22Rv1 (cell line): Measurements from ENCODE around the gene ERN1.

Experiments
- H3K27ac ChIP-seq: fragments of 450-650 bp; 2 replicates; pipeline ENCODE4 v1.5.1; 2017
- ZFX ChIP-seq: fragments of 450-650 bp; IDR thresholded peaks from 2 replicates; pipeline ENCODE4 v1.6.1; 2017; ENCODE audit warnings: antibody characterized with exemption, borderline replicate concordance
- TF ChIP-seq, protein P1 (sequence below): fragments of 450-650 bp; IDR thresholded peaks from 2 replicates; pipeline ENCODE4 v1.5.1; 2017; ENCODE audit warnings: mild to moderate bottlenecking

ERN1 gene

DNA sequence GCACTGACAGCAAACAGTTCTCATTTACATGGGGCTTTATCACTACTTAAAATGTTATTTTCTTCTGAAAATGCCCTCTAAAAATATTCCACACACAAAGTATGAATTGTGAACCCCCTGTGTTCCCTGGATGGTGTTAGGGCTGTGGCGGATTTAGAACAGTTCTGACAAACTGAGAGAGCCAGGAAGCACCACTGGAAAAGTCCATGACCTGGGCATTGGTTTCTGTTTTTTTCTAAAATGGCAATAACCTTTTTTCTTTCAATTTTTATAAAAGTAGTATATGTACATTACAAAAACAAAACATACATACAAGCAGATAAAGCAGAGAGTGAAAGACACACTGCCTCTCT is 21.0 kb upstream of the ERN1 start:
- peak overlapping the region; percentile 98 for H3K27ac ChIP-seq
- TF ChIP-seq ZFX = no peak
- TF ChIP-seq, protein P1, sequence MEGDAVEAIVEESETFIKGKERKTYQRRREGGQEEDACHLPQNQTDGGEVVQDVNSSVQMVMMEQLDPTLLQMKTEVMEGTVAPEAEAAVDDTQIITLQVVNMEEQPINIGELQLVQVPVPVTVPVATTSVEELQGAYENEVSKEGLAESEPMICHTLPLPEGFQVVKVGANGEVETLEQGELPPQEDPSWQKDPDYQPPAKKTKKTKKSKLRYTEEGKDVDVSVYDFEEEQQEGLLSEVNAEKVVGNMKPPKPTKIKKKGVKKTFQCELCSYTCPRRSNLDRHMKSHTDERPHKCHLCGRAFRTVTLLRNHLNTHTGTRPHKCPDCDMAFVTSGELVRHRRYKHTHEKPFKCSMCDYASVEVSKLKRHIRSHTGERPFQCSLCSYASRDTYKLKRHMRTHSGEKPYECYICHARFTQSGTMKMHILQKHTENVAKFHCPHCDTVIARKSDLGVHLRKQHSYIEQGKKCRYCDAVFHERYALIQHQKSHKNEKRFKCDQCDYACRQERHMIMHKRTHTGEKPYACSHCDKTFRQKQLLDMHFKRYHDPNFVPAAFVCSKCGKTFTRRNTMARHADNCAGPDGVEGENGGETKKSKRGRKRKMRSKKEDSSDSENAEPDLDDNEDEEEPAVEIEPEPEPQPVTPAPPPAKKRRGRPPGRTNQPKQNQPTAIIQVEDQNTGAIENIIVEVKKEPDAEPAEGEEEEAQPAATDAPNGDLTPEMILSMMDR = no peak

GRCh38 chr17:64150237-64151015 is 20.5 kb upstream of the ERN1 start:
- H3K27ac ChIP-seq = peak overlapping the region; percentile 98
- no peak for TF ChIP-seq ZFX
- TF ChIP-seq, protein P1 = no peak

- no peak for TF ChIP-seq ZFX
- peak overlapping the region; percentile 98 for H3K27ac ChIP-seq
These were observed 19.3 kb upstream of the ERN1 start for GRCh38 chr17:64149196-64149595.

DNA sequence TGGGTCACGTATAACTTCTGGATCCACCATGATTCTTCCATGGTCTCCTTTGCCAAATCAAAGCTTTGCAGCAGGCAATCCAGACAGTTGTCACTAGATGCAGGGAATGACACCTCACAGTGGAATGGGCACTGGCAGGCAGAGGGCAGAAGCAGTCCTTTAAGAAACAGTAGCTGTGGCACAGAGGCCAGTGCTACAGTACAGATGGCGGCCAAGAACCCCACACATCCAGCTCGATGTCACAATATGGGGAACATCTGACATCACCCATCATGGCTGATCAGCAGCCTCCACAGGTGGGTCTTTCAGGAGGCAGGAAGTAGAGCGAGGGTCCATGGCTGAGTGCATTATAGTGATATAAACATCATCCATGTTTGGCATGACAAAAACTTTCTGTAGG is 18.8 kb upstream of the ERN1 start:
- H3K27ac ChIP-seq = peak overlapping the region; percentile 98

DNA sequence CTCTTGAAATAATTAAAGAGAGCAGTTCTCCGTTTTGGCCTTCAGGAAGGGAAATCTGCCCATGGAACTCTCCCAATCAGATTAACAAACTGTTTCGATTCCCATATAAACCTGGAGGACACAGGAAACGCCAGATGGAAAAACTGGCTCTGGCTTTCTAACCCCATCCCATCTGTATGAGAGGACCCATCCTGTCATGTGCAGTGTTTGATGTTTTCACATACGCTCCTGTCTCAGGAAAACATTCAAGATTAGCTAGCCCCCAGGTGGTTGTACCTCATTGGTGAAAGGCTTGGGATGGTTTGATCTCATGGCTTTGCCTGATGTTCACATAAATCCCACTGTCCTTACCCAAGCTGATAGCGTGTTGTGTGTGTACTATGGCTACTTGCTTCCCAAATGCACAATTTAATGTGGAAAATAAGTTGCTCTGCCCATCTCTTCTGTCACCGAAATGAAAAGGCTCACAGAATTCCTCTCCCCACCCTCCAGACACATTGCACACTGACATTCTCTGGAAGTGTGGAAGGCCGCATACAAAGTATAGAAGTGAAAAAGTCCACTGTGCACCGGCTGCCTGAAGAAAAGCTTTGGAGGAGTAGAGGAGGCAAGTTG is 18.2 kb upstream of the ERN1 start:
- TF ChIP-seq, protein P1 = no peak
- TF ChIP-seq ZFX = no peak

More for the DNA sequence above, 18.8 kb upstream of the ERN1 start:
- TF ChIP-seq ZFX = no peak
- TF ChIP-seq, protein P1 = no peak

DNA sequence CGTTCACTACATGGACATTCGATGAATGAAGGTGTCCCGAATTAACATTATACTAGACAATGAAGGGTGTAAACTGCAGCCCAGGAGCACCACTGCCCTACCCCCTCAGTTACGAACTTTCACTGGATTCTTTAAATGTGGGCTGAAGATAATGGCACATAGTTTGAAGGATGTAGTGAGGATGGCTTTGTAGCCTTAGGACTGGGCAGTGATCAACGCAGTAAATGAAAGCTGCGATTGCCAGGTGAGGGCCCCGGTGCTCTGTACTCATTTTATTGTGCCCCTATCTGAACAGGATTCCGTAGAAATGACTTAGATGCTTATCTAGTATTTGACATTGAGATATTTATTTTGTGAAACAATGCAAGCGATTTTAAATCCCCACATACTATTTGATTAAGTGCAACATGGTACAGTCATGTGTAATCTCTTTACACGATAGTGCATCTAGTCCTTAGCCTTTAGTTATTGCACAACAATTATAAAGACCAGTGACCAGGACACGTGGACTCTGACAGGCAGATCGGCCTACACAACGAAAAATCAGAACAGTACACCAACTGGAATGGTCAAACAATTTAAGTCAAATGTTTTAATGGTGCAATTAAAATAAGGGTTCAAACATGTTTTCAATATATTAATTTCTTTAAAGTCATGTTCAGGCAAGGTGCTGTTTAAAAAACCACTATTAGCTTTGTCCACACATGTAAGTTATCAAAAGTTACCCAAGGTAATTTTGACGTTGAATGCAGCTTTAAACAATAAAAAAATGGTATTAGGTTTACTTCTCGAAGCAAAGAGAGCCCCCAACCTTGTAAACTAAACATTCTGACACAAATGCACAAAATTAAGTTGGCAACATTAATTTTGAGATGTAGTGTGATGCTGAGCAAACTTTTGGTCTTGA is 17.4 kb upstream of the ERN1 start:
- peak overlapping the region; percentile 98 for H3K27ac ChIP-seq
- TF ChIP-seq, protein P1 = no peak
- no peak for TF ChIP-seq ZFX

More for the DNA sequence above, 18.2 kb upstream of the ERN1 start:
- H3K27ac ChIP-seq = peak overlapping the region; percentile 98

DNA sequence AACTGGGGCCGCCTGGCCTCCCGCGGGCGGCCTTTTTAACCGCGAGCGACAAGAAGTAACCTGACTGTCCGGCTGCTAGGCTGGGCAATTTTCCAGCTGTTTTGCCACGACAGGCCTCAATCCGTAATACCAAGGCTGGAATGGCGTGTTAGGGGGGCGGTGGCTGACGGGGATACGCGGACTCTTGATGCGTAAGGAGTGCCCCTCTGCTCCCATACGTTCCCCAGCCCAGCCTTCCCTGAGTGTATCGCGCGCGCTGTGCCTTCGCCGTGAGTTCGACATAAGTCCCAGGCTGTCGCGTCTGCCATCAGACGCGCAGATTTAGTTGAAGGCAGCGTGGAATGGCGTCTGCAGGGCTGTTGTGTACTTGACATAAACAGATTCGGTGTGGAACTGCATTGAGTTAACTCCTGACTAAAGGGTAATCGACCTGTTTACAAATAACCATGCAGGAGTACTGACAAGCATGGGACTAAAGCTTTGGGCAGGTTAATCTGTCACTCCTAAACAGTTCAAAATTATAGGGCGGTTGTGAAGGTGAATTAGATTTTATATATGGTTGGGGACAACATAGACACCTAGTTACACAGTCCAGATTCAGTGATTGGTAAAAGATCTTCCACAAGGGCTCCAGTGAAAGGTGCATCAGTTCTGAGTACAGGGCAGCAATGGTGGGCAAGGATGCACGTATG is 16.6 kb upstream of the ERN1 start:
- H3K27ac ChIP-seq = peak overlapping the region; percentile 98
- no peak for TF ChIP-seq ZFX
- TF ChIP-seq, protein P1 = no peak
